Measurements from ENCODE around the gene SH3YL1.

Gene SH3YL1

GRCh38 chr2:202945-203344 lies 60.9 kb downstream of the SH3YL1 start:
- TF ChIP-seq CTCF (IDR thresholded peaks at IDR 0.05; ENCODE audit: borderline replicate concordance, control extremely low read depth, extremely low read depth, insufficient read depth, missing control alignments) = no peak
- no peak for DNase-seq (ENCODE audit: low spot score)
- in situ Hi-C loops (cut with MboI; ENCODE audit: low sequenced_read_pairs, unreplicated experiment) = no loop called here

- TF ChIP-seq CTCF (IDR thresholded peaks at IDR 0.05; ENCODE audit: borderline replicate concordance, control extremely low read depth, extremely low read depth, insufficient read depth, missing control alignments) = no peak
- in situ Hi-C loops (cut with MboI; ENCODE audit: low sequenced_read_pairs, unreplicated experiment) = no loop called here
- no peak for DNase-seq (ENCODE audit: low spot score)
Measured at GRCh38 chr2:201648-202433, 62.0 kb downstream of the SH3YL1 start.

- in situ Hi-C loops (cut with MboI; ENCODE audit: low sequenced_read_pairs, unreplicated experiment) = no loop called here
- no peak for TF ChIP-seq CTCF (IDR thresholded peaks at IDR 0.05; ENCODE audit: borderline replicate concordance, control extremely low read depth, extremely low read depth, insufficient read depth, missing control alignments)
- DNase-seq (ENCODE audit: low spot score) = no peak
Measured at GRCh38 chr2:199041-199966, 64.5 kb downstream of the SH3YL1 start.

- TF ChIP-seq CTCF (IDR thresholded peaks at IDR 0.05; ENCODE audit: borderline replicate concordance, control extremely low read depth, extremely low read depth, insufficient read depth, missing control alignments) = no peak
- in situ Hi-C loops (cut with MboI; ENCODE audit: low sequenced_read_pairs, unreplicated experiment) = no loop called here
- no peak for DNase-seq (ENCODE audit: low spot score)
Measured at GRCh38 chr2:196406-196805, 67.4 kb downstream of the SH3YL1 start.

GRCh38 chr2:195932-196331 lies 67.9 kb downstream of the SH3YL1 start:
- no peak for DNase-seq (ENCODE audit: low spot score)
- in situ Hi-C loops (cut with MboI; ENCODE audit: low sequenced_read_pairs, unreplicated experiment) = no loop called here
- TF ChIP-seq CTCF (IDR thresholded peaks at IDR 0.05; ENCODE audit: borderline replicate concordance, control extremely low read depth, extremely low read depth, insufficient read depth, missing control alignments) = no peak

- in situ Hi-C loops (cut with MboI; ENCODE audit: low sequenced_read_pairs, unreplicated experiment) = no loop called here
- DNase-seq (ENCODE audit: low spot score) = no peak
- no peak for TF ChIP-seq CTCF (IDR thresholded peaks at IDR 0.05; ENCODE audit: borderline replicate concordance, control extremely low read depth, extremely low read depth, insufficient read depth, missing control alignments)
Measured at GRCh38 chr2:193141-193671, 70.6 kb downstream of the SH3YL1 start.

All from GM13976 (cell line).